Measurements from ENCODE around the gene IL36B. TPM values are rescaled to one million over a fixed set of nuclear protein-coding genes. Genes with fewer than 3 reads are reported as not detected.

Gene IL36B
- total and polyA plus RNA-seq, 2 experiments from 2014 or later, result not detected

GRCh38 chr2:113067681-113068080 lies 15.0 kb upstream of the IL36B start, which contains the start of gene IL1F10:
IL1F10 (plus strand) TSS chr2:113067970; CDS start chr2:113072739, 4,769 bp downstream.
- no peak within 1 kb of the TSS for H2AFZ ChIP-seq
- no peaks in the 10 kb centered on the region for H3K9me3 ChIP-seq (ENCODE audit: low read depth)
- TF ChIP-seq CTCF (IDR thresholded peaks at IDR 0.05; ENCODE audit: poor library complexity) (no peak), EZH2 (IDR thresholded peaks at IDR 0.05; ENCODE audit: borderline replicate concordance) (no peak), EZH2phosphoT487 (IDR thresholded peaks at IDR 0.05; ENCODE audit: low read depth, severe bottlenecking, unreplicated experiment) (no peak)
- no peak within 1 kb of the TSS for H3K27ac ChIP-seq
- no peak for DNase-seq (ENCODE audit: low spot score)
- no peak within 1 kb of the TSS for H3K4me2 ChIP-seq
- 96% methylated on average over 3 of the region's 3 CpGs for WGBS (ENCODE audit: low lambda C conversion rate, missing lambda C conversion rate)
- H3K36me3 ChIP-seq (replicated peaks; ENCODE audit: insufficient read depth, low read depth), result no peaks in the 10 kb centered on the region
- no peaks in the 10 kb centered on the region for H3K27me3 ChIP-seq
- no peaks in the 10 kb centered on the region for H3K9me2 ChIP-seq (replicated peaks; ENCODE audit: insufficient read depth)
- no peaks in the 10 kb centered on the region for H4K20me1 ChIP-seq (ENCODE audit: insufficient read depth, poor library complexity, severe bottlenecking)
- H3K4me1 ChIP-seq (ENCODE audit: insufficient read depth), result no peaks in the 10 kb centered on the region
- H3K79me2 ChIP-seq, result no peaks in the 10 kb centered on the region
- H3K4me3 ChIP-seq, result no peak within 1 kb of the TSS

GRCh38 chr2:113064898-113065297 lies 12.2 kb upstream of the IL36B start:
- Histone ChIP-seq H3K9me3 (ENCODE audit: low read depth) (no peaks in the 10 kb centered on the region), H3K4me2 (no peak overlapping the region), H3K27ac (no peak overlapping the region), H3K4me1 (ENCODE audit: insufficient read depth) (no peaks in the 10 kb centered on the region), H2AFZ (no peak overlapping the region), H3K79me2 (no peaks in the 10 kb centered on the region), H3K27me3 (no peaks in the 10 kb centered on the region), H3K9me2 (replicated peaks; ENCODE audit: insufficient read depth) (no peaks in the 10 kb centered on the region), H4K20me1 (ENCODE audit: insufficient read depth, poor library complexity, severe bottlenecking) (no peaks in the 10 kb centered on the region), H3K4me3 (no peak overlapping the region), H3K36me3 (replicated peaks; ENCODE audit: insufficient read depth, low read depth) (no peaks in the 10 kb centered on the region)
- TF ChIP-seq EZH2phosphoT487 (IDR thresholded peaks at IDR 0.05; ENCODE audit: low read depth, severe bottlenecking, unreplicated experiment) (no peak), EZH2 (IDR thresholded peaks at IDR 0.05; ENCODE audit: borderline replicate concordance) (no peak), CTCF (IDR thresholded peaks at IDR 0.05; ENCODE audit: poor library complexity) (no peak)
- peak; percentile 1 for DNase-seq (ENCODE audit: low spot score)
- 86% methylated on average over 1 of the region's 1 CpG for WGBS (ENCODE audit: low lambda C conversion rate, missing lambda C conversion rate)

GRCh38 chr2:113064281-113064680 lies 11.6 kb upstream of the IL36B start:
- Histone ChIP-seq H3K36me3 (replicated peaks; ENCODE audit: insufficient read depth, low read depth) (no peaks in the 10 kb centered on the region), H3K79me2 (no peaks in the 10 kb centered on the region), H3K4me1 (ENCODE audit: insufficient read depth) (no peaks in the 10 kb centered on the region), H4K20me1 (ENCODE audit: insufficient read depth, poor library complexity, severe bottlenecking) (no peaks in the 10 kb centered on the region), H3K27me3 (no peaks in the 10 kb centered on the region), H3K9me3 (ENCODE audit: low read depth) (no peaks in the 10 kb centered on the region), H3K4me2 (no peak overlapping the region), H3K9me2 (replicated peaks; ENCODE audit: insufficient read depth) (no peaks in the 10 kb centered on the region), H2AFZ (no peak overlapping the region), H3K4me3 (no peak overlapping the region), H3K27ac (no peak overlapping the region)
- TF ChIP-seq EZH2 (IDR thresholded peaks at IDR 0.05; ENCODE audit: borderline replicate concordance) (no peak), CTCF (IDR thresholded peaks at IDR 0.05; ENCODE audit: poor library complexity) (no peak)
- no peak for DNase-seq (ENCODE audit: low spot score)
- WGBS (ENCODE audit: low lambda C conversion rate, missing lambda C conversion rate), result 85% methylated on average over 5 of the region's 5 CpGs

Measured in hepatocyte (in vitro differentiated cells).